ENCODE measurements around the gene SNAP47.

DNA sequence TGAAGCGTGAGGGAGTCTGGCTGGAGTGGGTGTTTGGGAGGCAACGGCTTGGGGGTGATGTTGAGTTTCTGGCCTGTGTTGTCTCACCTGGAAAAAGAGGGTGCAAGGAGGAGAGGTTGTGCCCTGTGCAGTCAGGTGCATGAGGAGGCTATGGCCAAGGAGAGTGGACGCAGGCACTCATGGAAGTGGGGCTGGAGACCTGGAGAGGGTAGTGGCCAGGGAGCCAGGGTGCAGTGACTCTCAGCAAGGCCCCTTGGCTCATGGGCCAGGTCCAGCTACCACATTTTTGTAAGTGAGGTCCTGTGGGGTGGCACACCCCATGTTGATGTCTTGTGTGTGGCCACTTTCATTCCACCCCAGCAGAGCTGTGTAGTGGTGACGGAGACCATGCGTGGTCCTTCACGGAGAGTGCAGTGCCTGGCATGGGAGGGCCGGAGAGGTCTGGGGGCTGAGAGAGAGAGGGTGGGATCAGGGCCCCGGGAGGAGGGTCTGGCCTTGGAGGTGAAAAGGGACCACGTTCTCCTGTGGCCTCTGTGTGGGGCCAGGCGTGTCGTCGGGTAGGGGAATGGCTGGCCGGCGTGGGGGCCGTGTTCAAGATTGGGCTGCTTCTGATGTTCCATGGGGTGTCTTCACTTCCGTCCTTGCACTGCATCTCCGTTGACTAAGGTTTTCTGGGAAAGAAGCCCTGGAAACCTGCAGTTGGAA is 6.1 kb downstream of the SNAP47 start:
- TF ChIP-seq POLR2A (IDR thresholded peaks at IDR 0.05; ENCODE audit: low read depth, low read length) (no peak), TAF1 (IDR thresholded peaks at IDR 0.05; ENCODE audit: low read depth, low read length) (no peak), POLR2AphosphoS5 (IDR thresholded peaks at IDR 0.05; ENCODE audit: low read depth, low read length) (no peak), SPI1 (IDR thresholded peaks at IDR 0.05; ENCODE audit: low read depth, low read length) (no peak)

Measured in GM12891 (cell line).